Stimulated activated effector memory CD8-positive, alpha-beta T cell treated with anti-CD3 and anti-CD28 coated beads, Interleukin-12 subunit alpha, Interleukin-12 subunit beta, amount 100 ng/mL, for 72 hours (primary cell): ENCODE data around the gene SNX27.
"Not testable (repeated sequence)": the region's sequence is repeated elsewhere in the genome, so short reads cannot be mapped to it uniquely, and the experiment has no call there.

ENCODE experiments used
- ATAC-seq: fragments of 150-1000 bp; cut with Tn5 transposase; 2 replicates; pipeline ENCODE4 v1.10.0; 2021
- DNase-seq, 2 donors: peaks; one replicate each; pipeline ENCODE4 v3.0.0; 2021 to 2022; ENCODE audit warnings: low spot score in 2 of 2
- H3K27ac Mint-ChIP-seq: one replicate; pipeline ENCODE4 v1.8.0; 2022; ENCODE audit warnings: mild to moderate bottlenecking, mixed read lengths
- H3K36me3 Mint-ChIP-seq: one replicate; pipeline ENCODE4 v1.8.0; 2022; ENCODE audit warnings: mild to moderate bottlenecking, mixed read lengths
- H3K4me1 Mint-ChIP-seq: one replicate; pipeline ENCODE4 v1.8.0; 2022; ENCODE audit warnings: mixed read lengths
- H3K4me3 Mint-ChIP-seq: one replicate; pipeline ENCODE4 v1.8.0; 2022; ENCODE audit warnings: mild to moderate bottlenecking, mixed read lengths
- H3K9me3 Mint-ChIP-seq: one replicate; pipeline ENCODE4 v1.8.0; 2022; ENCODE audit warnings: mixed read lengths

The SNX27 gene

DNA sequence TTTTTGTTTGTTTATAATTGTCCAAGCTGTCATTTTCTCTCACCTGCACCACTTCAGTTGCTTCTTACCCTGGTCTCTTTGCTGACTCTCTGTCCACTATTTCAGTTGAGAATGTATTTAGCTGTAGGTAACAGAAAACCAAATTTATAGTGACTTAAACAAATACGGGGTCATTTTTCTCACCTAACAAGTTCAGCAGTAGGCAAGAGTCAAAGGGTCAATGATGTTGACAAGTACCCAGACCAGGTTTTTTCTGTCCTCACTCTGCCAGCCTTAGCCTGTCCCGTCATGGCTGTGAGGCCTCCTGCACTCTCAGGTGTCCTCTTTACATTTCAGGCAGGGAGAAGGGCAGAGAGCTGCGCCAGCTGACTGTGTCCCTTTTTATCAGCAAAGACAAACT is 121.3 kb downstream of the SNX27 start:
- H3K27ac Mint-ChIP-seq, result no peak overlapping the region
- no peak for DNase-seq
- no peak overlapping the region for H3K4me3 Mint-ChIP-seq
- no peak for ATAC-seq
- peaks cover 6% of the 10 kb centered on the region for H3K4me1 Mint-ChIP-seq
- H3K36me3 Mint-ChIP-seq, result no peaks in the 10 kb centered on the region
- no peaks in the 10 kb centered on the region for H3K9me3 Mint-ChIP-seq

GRCh38 chr1:151733995-151734394 is 122.1 kb downstream of the SNX27 start:
- H3K9me3 Mint-ChIP-seq, result not testable (repeated sequence)

DNA sequence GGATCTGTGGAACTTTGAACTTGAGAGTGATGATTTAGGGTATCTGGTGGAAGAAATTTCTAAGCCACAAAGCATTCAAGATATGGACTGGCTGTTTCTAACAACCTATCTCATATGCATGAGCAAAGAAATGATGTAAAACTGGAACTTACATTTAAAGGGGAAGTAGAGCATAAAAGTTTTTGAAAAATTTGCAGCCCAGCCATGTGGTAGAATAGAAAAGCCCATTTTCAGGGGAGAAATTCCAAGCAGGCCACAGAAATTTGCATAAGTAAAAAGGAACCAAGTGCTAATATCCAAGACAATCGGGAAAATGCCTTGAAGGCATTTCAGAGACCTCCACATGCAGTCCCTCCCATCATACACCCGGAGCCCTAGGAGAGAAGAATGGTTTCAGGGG is 125.2 kb downstream of the SNX27 start:
- ATAC-seq (no peak), DNase-seq (no peak)
- Mint-ChIP-seq H3K4me1 (peaks cover 14% of the 10 kb centered on the region), H3K9me3 (no peaks in the 10 kb centered on the region), H3K4me3 (no peak overlapping the region), H3K27ac (no peak overlapping the region), H3K36me3 (no peaks in the 10 kb centered on the region)

More at GRCh38 chr1:151733995-151734394, 122.1 kb downstream of the SNX27 start:
- not testable (repeated sequence) for H3K4me1 Mint-ChIP-seq, H3K4me3 Mint-ChIP-seq, DNase-seq, H3K27ac Mint-ChIP-seq, H3K36me3 Mint-ChIP-seq, ATAC-seq

- Mint-ChIP-seq H3K4me1 (peaks cover 14% of the 10 kb centered on the region), H3K36me3 (no peaks in the 10 kb centered on the region), H3K9me3 (no peaks in the 10 kb centered on the region), H3K4me3 (no peak overlapping the region), H3K27ac (no peak overlapping the region)
- no peak for ATAC-seq
- DNase-seq, result no peak
Observed at GRCh38 chr1:151737479-151737878, 125.6 kb downstream of the SNX27 start.

DNA sequence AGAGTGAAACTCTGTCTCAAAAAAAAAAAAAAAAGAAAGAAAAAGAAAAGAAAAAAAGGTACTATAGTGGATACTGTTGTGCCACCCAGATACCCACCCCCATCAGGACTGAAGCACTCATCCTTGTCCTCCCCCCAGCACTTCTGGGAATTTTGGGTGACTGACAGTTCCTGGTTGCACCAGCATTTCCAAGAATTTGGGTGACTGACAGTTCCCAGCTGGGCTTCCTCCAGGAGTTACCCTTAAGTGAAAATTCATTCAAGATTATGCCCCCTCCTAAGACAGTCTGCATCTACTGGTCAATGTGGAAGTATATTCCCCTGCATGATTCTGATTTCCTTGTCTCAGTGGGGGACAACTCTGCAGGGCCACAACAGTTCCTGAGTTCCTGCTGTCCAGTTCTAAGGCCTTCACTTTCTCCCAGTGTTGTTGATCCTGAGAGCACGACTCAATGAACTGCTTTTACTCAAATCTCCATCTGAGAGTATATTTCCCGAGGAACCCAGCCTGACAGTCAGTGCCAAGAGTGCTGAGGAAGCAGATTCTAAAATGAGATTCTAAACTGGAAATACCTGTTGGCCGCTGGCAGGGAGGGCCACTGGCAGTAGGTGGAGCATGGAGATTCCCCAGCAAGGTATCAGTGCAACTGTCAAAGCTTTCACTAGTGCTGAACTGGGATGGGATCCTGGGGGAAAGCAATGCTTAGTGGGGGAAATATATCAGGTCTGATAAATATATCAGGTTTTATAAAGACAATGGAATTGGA is 127.9 kb downstream of the SNX27 start:
- no peak overlapping the region for H3K27ac Mint-ChIP-seq
- no peaks in the 10 kb centered on the region for H3K9me3 Mint-ChIP-seq
- H3K4me1 Mint-ChIP-seq, result peaks cover 13% of the 10 kb centered on the region
- H3K36me3 Mint-ChIP-seq, result no peaks in the 10 kb centered on the region
- no peak overlapping the region for H3K4me3 Mint-ChIP-seq
- ATAC-seq, result no peak
- DNase-seq, result no peak

DNA sequence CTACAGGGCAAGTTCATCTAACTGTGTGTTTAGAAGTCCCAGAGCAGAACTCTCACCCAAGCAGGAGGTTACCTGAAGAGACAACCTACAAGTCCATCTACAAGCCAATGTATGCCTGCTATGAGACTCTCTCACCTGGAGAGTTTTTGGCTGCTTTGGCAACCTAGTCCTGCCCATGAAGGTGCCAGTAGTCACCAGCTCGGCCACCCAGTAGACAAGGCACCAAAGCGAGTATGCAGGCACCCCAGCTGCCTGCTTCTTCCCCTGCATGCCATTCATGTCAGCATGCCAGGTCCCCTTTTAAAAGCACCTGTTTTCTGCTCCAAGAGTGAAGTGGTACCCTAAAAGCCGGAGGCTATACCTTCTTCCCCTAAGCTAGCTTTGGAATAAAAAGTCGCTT is 129.7 kb downstream of the SNX27 start:
- no peak for DNase-seq
- H3K9me3 Mint-ChIP-seq, result no peaks in the 10 kb centered on the region
- no peak for ATAC-seq
- H3K36me3 Mint-ChIP-seq, result no peaks in the 10 kb centered on the region
- H3K4me3 Mint-ChIP-seq, result no peak overlapping the region
- peaks cover 9% of the 10 kb centered on the region for H3K4me1 Mint-ChIP-seq
- no peak overlapping the region for H3K27ac Mint-ChIP-seq
